Lung (tissue), 12 donors: Measurements from ENCODE around the gene LARP4B. TPM values are rescaled to one million over a fixed set of nuclear protein-coding genes. Genes with fewer than 3 reads are reported as not detected.

Experiments used
- ATAC-seq: fragments of 200-7000 bp; cut with Tn5 transposase; one replicate; pipeline ENCODE4 v1.9.1; 2020; ENCODE audit warnings: moderate number of reproducible peaks; ENCODE audit not compliant: insufficient read depth, low FRiP score
- DNase-seq, 3 donors: peaks; one replicate each; pipeline ENCODE4 v3.0.0-alpha.2; 2013 to 2017
- H3K27ac ChIP-seq, 2 donors: one replicate each; pipeline ENCODE4 v1.5.1; 2013; ENCODE audit warnings: mild to moderate bottlenecking in 2 of 2, moderate library complexity in 2 of 2, control low read depth in 1 of 2, inconsistent platforms in 1 of 2, low read depth in 1 of 2, low read length in 1 of 2
- H3K27me3 ChIP-seq, 3 donors: one replicate each; pipeline ENCODE4 v1.5.1; 2013; ENCODE audit warnings: low read length in 2 of 3; ENCODE audit not compliant: control insufficient read depth in 3 of 3, insufficient read depth in 3 of 3
- H3K36me3 ChIP-seq, 4 donors: one replicate each; pipeline ENCODE4 v1.5.1; 2013; ENCODE audit warnings: low read length in 4 of 4, mild to moderate bottlenecking in 1 of 4, moderate library complexity in 1 of 4; ENCODE audit not compliant: control insufficient read depth in 4 of 4, insufficient read depth in 4 of 4
- H3K4me1 ChIP-seq, 5 donors: one replicate each; pipeline ENCODE4 v1.5.1; 2013; ENCODE audit warnings: low read length in 5 of 5, mild to moderate bottlenecking in 2 of 5, moderate library complexity in 1 of 5; ENCODE audit not compliant: control insufficient read depth in 5 of 5, insufficient read depth in 5 of 5
- H3K4me3 ChIP-seq: one replicate; pipeline ENCODE4 v1.5.1; 2013; ENCODE audit warnings: mild to moderate bottlenecking, control low read depth, moderate library complexity
- H3K9ac ChIP-seq, 2 donors: one replicate each; pipeline ENCODE4 v1.5.1; 2013; ENCODE audit warnings: low read length in 2 of 2, control low read depth in 1 of 2; ENCODE audit not compliant: insufficient read depth in 1 of 2
- H3K9me3 ChIP-seq, 4 donors: one replicate each; pipeline ENCODE4 v1.5.1; 2013; ENCODE audit warnings: low read length in 3 of 4, mild to moderate bottlenecking in 1 of 4, moderate library complexity in 1 of 4; ENCODE audit not compliant: control insufficient read depth in 4 of 4, insufficient read depth in 3 of 4
- CTCF ChIP-seq: IDR thresholded peaks from 2 replicates; pipeline ENCODE4 v1.5.1; 2012; ENCODE audit warnings: mild to moderate bottlenecking; ENCODE audit errors: control extremely low read depth, extremely low read depth
- WGBS, 2 donors: extraction: QIAGEN DNeasy Blood & Tissue Kit; methylation state at CpG; one replicate each; pipeline ENCODE4 v1.1.7; 2013; 5-methylcytosine and 5-hydroxymethylcytosine counted together
- polyA plus RNA-seq, 2 donors: library from polyadenylated mRNA; stranded (reverse); fragments of 200-250 nt; gene quantifications; one replicate each; pipeline ENCODE4 v1.2.1, GENCODE V29; 2013
- total RNA-seq, 2 donors: library from RNA; depleted of rRNA in 1 of 2; stranded (reverse); fragments of >200 nt in 1 of 2; gene quantifications; one replicate each; pipeline ENCODE4 v1.2.1, GENCODE V29; 2014 to 2021
- donor health status: control.
- donor health status: control.
- donor health status: Bipolar disorder and iron deficiency.
- donor health status: healthy.
- donor health status: DM: yes; HTN: yes; CAD: no.

LARP4B gene
- total and polyA plus RNA-seq, 4 donors, result 24.7 to 133 (median 66.9) TPM

DNA sequence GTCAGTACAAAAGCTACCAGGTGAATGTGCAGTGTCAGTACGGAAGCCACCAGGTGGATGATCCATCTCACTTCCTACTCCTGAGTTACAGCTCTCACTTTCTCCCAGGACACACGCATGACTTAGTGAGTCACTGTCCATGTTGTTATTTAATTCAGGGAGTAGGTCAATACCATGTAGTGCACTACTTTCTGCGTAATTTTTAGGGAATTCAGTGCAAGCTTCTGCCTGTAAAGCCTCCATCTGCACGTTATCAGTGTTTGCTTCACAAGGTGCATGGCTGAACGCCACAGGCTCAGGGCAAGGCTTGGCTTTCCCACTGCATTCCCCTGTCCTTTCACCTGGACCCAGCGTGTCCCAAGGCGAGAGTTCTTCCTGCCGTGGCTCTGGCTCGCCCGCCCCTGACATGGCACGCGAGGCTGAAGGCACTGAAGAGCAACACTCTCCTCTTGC, 59.5 kb downstream of the LARP4B start:
- ATAC-seq, result no peak
- Histone ChIP-seq H3K9ac (no peak overlapping the region), H3K27me3 (no peaks in the 10 kb centered on the region), H3K4me1 (peaks cover 0 to 21% (median 0%) of the 10 kb centered on the region in 5 donors), H3K27ac (peak overlapping the region in 1 of 2 donors; percentile 76), H3K9me3 (no peaks in the 10 kb centered on the region), H3K4me3 (no peak overlapping the region), H3K36me3 (peaks cover 2 to 28% (median 14%) of the 10 kb centered on the region in 4 donors)
- DNase-seq, result no peak
- 92 to 95% methylated on average over 12 of the region's 12 CpGs for WGBS, 2 donors
- no peak for TF ChIP-seq CTCF

GRCh38 chr10:870564-871166, 60.8 kb downstream of the LARP4B start:
- ATAC-seq (no peak), DNase-seq (no peak)
- Histone ChIP-seq H3K36me3 (peaks cover 2 to 25% (median 13%) of the 10 kb centered on the region in 4 donors), H3K9ac (no peak overlapping the region), H3K27ac (peak overlapping the region in 1 of 2 donors; percentile 28), H3K27me3 (no peaks in the 10 kb centered on the region), H3K4me3 (no peak overlapping the region), H3K9me3 (no peaks in the 10 kb centered on the region), H3K4me1 (peaks cover 0 to 21% (median 0%) of the 10 kb centered on the region in 5 donors)
- 63 to 71% methylated on average over 7 of the region's 7 CpGs for WGBS, 2 donors
- no peak for TF ChIP-seq CTCF

DNA sequence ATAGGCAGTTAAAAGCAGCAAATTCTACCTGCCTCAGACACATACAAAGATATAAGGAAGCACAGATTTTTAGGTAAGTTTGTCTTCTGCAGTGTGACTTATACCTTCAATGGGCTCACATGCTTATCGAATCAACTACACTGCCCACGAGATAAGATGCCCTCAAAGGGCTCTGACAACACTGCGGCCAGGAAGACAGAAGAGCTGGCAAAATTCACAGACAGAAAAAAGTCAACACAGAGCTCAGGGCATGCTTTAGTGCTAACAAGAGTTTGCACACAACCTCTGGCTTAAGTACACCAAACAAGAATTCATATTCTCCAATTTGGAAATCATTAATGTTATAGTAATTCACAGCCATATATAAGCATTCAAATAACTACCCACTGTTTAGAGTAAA, 62.3 kb downstream of the LARP4B start:
- DNase-seq (no peak), ATAC-seq (no peak)
- Histone ChIP-seq H3K36me3 (peaks cover 0 to 25% (median 12%) of the 10 kb centered on the region in 4 donors), H3K4me1 (peaks cover 0 to 21% (median 0%) of the 10 kb centered on the region in 5 donors), H3K4me3 (no peak overlapping the region), H3K27ac (peak overlapping the region in 1 of 2 donors; percentile 5), H3K9ac (no peak overlapping the region), H3K9me3 (no peaks in the 10 kb centered on the region), H3K27me3 (no peaks in the 10 kb centered on the region)
- TF ChIP-seq CTCF, result no peak
- WGBS, 2 donors, result 60 to 78% methylated on average over 3 of the region's 3 CpGs
